GM12865 (cell line): ENCODE measurements around the gene PFDN2.

Experiments used
- DNase-seq: peaks from one replicate; pipeline ENCODE4 v3.0.0; 2010; ENCODE audit warnings: low read depth
- H3K4me3 ChIP-seq: 2 replicates; pipeline ENCODE4 v1.5.1; 2011; ENCODE audit warnings: mild to moderate bottlenecking, low read depth, low read length, control low read depth
- TF ChIP-seq, protein P1 (sequence below): IDR thresholded peaks from 2 replicates; pipeline ENCODE4 v1.5.1; 2011; ENCODE audit warnings: low read length, control low read depth, low read depth, inconsistent platforms; ENCODE audit not compliant: insufficient read depth; ENCODE audit errors: missing control alignments

The PFDN2 gene

DNA sequence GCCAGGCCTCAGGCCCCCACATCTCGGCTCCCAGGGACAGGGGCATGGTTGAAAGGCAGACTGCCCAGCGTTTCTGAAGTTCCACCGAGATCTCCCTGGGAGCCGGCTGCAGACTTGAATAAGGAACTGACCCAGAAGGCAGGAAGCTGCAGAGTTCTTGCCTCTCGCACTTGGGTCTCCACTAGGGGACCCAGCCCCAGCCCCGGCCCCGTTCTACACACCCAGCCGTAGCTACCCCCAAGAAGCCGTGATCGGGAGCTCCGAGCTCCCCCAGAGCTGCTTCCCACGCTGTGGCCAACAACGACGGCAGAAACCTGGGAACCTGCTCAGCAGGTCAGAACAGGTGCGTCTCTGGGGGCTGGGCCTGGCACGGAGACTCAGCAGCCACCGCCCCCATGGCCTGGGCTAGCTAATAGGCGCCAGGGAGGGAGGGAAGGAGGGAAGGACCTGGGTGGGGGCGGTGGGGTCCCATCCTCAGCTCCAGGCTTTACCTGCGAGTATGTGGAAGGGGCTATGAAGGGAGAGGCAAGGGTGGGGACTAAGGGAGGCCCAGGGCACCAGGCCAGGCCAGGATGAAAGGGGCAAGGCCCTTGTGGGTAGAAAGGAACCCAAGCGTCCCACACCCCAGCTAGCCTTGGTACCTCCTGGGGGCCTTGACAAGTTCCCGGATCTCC is 28.4 kb downstream of the PFDN2 start, which contains the start of gene NECTIN4:
Gene NECTIN4 (minus strand): TSS at position 308 of the 674 bp plus-strand sequence. CDS start 262 bp downstream, at position 46.
- DNase-seq: no peak
- TF ChIP-seq, protein P1, sequence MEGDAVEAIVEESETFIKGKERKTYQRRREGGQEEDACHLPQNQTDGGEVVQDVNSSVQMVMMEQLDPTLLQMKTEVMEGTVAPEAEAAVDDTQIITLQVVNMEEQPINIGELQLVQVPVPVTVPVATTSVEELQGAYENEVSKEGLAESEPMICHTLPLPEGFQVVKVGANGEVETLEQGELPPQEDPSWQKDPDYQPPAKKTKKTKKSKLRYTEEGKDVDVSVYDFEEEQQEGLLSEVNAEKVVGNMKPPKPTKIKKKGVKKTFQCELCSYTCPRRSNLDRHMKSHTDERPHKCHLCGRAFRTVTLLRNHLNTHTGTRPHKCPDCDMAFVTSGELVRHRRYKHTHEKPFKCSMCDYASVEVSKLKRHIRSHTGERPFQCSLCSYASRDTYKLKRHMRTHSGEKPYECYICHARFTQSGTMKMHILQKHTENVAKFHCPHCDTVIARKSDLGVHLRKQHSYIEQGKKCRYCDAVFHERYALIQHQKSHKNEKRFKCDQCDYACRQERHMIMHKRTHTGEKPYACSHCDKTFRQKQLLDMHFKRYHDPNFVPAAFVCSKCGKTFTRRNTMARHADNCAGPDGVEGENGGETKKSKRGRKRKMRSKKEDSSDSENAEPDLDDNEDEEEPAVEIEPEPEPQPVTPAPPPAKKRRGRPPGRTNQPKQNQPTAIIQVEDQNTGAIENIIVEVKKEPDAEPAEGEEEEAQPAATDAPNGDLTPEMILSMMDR: peak; percentile 1
- H3K4me3 ChIP-seq: no peak within 1 kb of the TSS

DNA sequence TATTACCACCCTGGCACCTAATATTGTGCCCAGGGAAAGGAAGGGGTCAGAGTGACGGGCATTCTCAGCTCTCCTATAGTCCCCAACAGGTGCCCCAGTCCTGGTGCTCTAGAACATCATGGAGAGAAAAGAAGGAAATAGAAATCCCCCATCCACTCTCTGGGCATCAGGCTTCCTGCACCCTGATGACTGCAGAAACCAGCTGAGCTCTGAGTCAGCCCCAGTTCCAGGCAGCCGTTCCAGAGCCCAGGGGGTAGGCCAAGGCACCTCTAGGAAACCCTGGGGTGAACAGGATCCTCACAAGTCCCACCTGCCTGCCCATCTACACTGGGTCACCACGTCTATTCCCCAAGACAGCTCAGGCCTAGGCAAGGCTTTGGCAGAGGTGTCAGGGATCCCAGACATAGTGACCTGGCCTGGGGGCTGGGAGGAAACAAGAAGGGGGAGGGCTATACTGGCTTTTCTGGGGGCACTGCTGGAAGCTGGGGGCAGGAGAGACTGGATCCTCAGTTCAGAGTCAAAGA is 29.2 kb downstream of the PFDN2 start:
- TF ChIP-seq, protein P1: no peak
- no peak overlapping the region for H3K4me3 ChIP-seq
- DNase-seq: no peak

DNA sequence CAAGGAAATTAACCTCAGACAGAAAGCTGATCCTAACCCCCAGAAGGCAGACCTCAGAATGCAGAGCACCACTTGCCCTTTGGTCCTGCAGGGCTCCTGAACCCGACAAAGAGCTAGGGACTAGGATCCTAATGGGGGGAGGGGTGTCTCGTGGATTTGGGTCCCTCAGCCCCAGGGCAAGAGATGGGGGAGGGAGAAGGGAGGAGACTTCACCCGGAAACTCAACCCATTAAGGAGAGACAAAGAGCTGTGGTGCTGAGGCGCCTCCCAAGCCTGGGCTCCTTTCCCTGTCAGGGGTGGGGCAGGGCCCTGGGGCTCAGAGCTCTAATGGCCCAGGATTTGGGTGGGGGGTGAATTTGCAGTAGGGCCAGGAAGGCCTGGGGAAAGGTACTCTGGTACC is 31.4 kb downstream of the PFDN2 start:
- TF ChIP-seq, protein P1: no peak
- DNase-seq: no peak
- no peak overlapping the region for H3K4me3 ChIP-seq

DNA sequence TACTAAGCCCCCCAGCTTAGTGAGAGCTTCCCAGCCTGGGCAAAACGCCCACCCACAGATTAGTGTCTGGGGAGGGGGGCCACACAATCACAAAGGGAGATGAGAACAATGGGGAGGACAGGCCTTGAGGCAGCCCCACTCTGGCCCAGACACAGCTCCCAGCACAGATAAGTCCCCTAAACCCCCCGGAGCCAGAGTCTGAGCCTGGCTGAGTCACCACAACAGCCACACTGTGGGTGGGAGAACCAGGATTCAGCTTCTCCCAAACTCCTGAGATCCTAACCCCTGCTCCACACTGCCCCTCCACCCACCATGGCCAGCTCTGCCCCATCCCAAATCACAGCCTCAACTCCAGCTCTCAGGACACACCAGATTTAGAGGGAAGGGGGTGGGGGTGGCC is 32.7 kb downstream of the PFDN2 start:
- no peak for DNase-seq
- TF ChIP-seq, protein P1: no peak

DNA sequence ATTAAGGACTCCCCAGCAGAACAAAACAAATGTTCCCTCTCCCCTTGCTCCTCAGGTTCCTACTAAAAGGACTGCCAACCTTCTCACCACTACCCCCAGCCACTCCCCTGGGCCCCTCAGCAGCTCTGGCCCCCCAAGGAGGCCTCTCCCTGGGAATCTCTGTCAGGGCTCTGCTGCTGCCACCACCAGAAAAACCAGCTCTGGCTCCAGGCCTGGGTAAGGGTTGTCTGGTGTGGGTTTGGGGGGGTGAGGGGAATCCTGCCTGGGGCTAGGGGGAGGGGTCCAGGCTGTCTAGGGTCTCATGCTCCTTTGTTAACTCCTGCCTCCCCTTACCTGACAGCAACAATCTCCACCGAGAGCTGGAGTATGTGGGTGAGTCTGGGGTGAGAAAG is 33.2 kb downstream of the PFDN2 start:
- TF ChIP-seq, protein P1: no peak
- H3K4me3 ChIP-seq: no peak overlapping the region
- DNase-seq: no peak

More for the DNA sequence above, 32.7 kb downstream of the PFDN2 start:
- H3K4me3 ChIP-seq: no peak overlapping the region

DNA sequence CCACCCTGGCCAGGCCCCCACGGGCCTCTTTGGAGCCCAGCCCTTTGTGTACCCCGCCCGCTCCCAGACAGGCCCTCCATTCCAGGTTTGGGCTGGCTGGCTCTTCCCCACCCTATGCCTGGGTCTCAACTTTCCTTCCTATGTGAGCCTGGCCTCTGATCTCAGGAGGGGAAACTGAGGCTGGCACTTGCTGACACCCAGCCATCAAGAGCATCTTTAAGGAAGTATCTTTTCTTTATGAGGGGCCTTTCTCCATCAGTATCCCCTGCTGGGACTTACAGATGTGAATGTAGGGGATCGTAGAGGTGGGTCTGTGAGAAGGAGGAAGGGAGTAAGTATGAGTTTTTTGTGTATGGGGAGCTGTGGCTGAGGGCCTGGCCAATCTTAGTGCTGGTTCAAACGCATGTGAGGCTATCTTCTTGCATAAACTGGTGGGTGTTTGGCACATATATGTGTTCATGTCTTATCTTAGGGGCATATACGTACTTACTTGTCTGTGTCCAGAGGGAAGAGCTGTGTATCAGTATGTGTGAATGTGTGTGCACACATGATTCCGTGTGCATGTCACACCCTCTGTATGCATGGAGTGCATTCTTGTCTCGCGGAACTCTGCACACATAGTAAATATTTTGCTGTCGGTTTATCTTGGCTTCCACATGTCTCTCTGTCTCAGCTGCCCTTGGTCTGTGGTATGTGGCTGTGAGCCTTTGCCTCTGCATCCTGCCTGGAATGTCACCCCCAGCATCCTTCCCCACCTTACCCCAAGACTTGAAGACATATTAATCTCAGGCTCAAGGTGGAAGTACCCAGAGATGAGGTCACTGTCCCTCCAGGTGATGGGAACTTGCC is 33.9 kb downstream of the PFDN2 start:
- TF ChIP-seq, protein P1: no peak
- no peak overlapping the region for H3K4me3 ChIP-seq
- DNase-seq: no peak
